HG03064 (cell line): ENCODE measurements around the gene HOXC4.
"Not testable (repeated sequence)": the region's sequence is repeated elsewhere in the genome, so short reads cannot be mapped to it uniquely, and the experiment has no call there.

ENCODE experiments used
- ATAC-seq: cut with Tn5 transposase; IDR thresholded peaks from one replicate; pipeline ENCODE4 v1.9.1; 2021; ENCODE audit warnings: low read depth; ENCODE audit not compliant: unreplicated experiment

Gene HOXC4

GRCh38 chr12:54039417-54040147 is 14.1 kb upstream of the HOXC4 start:
- ATAC-seq: no peak

DNA sequence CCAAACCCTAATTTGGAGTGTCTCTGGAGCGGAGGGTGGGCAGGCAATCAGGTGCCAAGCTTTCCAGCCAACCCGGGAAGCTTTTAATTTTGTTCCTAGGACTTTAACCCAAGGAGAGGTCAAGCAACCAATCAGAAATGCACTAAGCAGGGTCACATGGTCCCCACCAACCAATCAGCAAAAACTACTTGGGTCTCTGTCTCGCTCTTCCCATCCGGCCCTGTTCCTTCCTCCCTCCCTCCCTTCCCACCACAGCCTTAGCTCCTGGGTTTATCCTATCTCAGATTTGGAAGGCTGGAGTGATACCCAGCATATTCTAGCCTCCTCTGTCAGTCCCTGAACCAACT is 13.5 kb upstream of the HOXC4 start:
- no peak for ATAC-seq

- ATAC-seq: no peak
Measured at GRCh38 chr12:54040648-54041047, 13.0 kb upstream of the HOXC4 start.

- ATAC-seq: no peak
Measured at GRCh38 chr12:54041097-54041690, 12.4 kb upstream of the HOXC4 start.

- not testable (repeated sequence) for ATAC-seq
Measured at GRCh38 chr12:54042033-54042432, 11.6 kb upstream of the HOXC4 start.

- no peak for ATAC-seq
Measured at GRCh38 chr12:54042970-54043853, 10.4 kb upstream of the HOXC4 start.

DNA sequence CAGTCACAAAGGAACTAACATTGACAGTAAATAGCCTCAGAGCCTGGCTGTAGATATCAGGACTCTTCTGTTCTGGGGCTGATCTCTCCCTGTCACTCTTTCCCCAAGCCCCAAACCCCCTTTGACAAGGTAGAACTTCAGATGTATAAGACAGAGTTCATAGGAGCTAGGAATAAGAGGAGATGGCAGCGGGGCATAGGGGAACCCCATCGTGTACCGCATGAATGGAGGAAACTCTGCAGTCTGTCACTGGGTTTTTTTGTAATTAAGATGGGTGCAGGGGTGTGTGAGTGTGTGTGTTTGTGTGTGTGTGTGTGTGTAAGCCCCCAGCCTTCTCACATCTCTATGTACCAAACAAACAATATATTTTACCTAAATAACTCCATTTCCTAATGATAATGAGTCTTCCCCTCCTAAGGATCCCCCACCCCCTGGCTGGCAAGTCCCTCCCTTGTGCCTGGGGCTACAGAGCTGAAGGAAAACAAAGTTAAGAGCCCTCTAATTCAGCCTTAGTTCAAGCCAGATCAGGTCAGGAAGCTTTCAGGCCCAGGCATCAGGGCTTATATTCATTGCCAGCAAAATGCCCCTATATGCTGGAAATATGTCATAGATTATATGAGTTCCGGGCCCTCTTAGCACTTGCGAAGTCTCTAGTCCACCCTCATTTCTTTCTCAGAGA is 9.1 kb upstream of the HOXC4 start:
- no peak for ATAC-seq

- ATAC-seq: no peak
Measured at GRCh38 chr12:54045401-54045800, 8.2 kb upstream of the HOXC4 start.

DNA sequence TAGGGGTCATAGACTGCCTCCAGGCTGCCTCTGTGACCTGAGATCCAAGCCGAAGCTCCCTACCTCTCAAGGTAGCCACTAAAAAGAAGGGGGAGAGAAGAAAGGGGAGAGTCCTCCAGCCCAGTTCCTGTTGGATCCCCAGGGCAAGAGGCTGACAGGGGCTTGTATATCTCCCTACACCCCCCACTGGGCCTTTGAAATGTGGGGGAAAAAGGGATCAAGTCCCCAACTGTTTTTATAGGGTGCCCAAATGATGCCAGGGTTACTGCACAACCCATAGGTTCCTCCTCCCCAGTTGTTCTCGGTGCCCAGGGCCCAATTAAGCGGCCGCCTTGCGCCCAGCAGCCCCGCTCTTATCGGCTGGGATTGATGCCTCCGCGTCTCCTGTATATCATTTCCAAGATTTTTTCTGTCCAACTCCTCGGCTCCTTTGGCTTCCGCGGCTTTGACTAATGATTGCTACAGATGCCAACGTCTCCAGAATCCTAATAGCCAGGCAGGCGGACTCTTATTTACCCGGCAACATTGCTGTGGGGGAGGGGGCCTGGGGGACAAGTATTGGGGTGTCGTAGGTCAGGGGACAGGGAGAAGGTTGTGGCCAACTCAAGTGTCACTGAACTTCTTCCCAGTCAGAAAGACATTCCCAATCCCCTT is 7.6 kb upstream of the HOXC4 start:
- no peak for ATAC-seq

DNA sequence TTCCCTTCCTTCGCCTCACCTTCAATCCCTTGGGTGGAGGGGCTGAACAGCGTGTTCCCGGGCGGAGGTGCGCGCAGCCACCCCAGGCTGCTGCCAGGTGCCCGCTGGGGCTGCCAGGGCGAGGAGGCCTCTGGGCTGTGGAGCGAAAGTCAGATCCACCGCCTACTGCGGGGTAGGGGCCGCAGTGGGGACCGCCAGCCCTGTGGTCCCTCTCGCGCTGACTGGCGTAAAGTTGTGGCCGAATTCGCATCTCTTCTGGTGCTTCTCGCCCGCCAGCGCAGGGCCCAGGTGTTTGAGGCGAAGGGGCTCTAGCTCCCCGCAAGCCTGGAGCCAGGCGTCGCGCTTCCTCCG is 6.9 kb upstream of the HOXC4 start:
- no peak for ATAC-seq

- ATAC-seq: no peak
Measured at GRCh38 chr12:54047160-54047963, 6.3 kb upstream of the HOXC4 start.

GRCh38 chr12:54047964-54048303 is 5.7 kb upstream of the HOXC4 start:
- no peak for ATAC-seq

DNA sequence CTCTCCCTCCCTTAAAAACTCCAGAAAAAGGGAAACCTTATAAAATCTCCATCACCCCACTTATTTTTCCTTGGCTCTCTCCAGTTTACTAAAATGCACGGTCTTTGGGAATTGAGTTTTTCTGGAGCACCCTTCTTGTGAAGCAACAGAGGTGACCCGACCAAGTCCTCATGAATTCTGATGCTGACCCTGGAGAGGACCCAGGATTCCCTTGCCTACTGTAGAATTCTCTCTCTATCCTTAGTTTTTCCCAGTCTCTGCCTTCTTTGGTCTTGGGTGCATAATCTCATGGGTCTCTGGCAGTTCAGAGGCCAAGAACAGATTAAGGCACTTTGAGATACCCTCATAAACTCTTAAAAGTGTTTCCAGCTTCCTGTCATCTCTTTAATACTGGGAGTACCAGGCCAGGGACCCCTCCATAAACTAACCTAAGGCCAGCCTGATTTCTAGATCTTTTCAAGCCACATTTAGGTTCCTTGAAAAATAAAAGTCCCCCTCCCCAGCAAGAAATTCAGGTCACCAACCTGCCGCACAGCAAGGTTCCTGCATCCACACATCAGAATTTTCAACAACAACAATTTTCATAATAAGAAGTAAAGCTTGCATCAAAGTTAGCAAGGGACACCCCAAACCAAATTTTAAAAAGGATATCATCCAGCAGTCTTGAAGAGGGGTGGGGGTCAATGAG is 5.1 kb upstream of the HOXC4 start:
- ATAC-seq: no peak

DNA sequence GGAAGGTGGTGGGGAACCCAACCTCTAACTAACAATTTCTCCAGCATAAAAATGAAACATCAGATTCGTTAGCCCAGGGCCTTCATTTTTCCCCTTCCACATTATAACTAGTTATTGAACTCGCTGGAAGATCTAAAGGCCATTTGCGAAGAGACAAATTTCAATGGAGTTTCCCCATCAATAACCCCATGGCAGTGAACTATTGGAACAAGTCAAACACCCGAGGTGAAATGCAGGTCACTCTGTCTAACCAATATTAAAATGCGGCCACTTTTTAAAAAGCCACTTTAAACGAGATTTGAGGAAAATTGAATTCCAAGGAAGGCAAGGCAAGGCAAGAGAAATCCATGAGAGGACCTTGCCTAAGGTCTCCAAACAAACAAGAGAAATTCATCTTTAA is 4.5 kb upstream of the HOXC4 start:
- no peak for ATAC-seq

DNA sequence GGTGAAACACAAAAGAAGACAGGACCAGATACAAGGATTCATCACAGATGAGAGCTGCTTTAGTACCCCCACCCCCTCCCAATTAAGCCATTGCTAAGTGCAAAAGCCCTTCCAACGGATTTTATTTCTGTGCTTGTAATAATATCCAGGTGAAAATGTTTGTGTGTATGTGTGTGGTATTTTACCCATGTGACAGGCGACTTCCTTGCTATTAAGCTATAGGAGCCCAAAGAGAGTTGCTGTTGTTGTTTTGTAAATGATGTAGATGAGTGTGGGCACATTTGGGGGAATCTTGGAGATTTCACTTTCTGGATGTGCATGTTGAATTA is 3.2 kb upstream of the HOXC4 start:
- no peak for ATAC-seq

DNA sequence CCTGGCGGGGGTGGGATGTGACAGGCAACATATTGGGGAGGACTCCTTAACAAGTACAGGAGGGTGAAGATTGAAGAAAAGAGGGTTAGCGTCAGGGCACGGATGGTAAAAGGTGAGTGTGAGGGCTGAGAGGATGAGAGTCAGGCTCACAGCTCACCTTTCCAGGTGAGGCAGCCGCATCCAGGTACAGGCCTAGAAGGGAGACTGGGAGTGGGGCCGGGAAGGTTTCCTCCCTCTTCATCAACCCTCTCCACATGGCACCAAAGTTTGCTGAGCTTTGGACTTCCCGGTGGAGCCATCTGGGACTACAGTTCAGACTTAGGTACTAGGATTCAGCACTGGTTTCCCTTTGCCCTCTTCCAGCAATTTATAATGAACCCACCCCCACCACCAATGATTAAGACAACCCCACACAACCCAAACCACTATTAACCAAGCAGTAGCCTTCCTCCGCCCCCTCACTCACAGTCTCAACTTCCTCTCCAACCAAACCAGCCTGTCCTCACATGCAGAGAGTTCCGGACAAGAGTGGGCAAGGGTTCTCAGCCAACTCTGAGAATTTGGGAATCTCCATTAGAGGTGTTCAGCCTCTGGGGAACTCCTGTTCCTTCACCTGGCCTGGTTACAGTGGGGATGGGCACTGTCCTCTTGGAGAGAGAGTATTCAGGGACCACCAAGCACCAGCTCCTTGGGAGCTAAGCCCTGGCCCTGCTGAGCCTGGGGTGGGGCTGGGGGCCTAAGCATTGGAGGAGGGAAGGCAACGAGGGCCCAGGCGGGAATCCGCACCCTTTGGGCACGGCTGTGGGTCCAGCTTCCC is 2.4 kb upstream of the HOXC4 start:
- no peak for ATAC-seq

- ATAC-seq: no peak
Measured at GRCh38 chr12:54051874-54052437, 1.7 kb upstream of the HOXC4 start.

GRCh38 chr12:54052438-54053002 is 1.1 kb upstream of the HOXC4 start:
- peak; percentile 12 for ATAC-seq
